Activated CD4-positive, alpha-beta memory T cell treated with anti-CD3 and anti-CD28 coated beads for 36 hours (primary cell): ENCODE measurements around the gene DHPS. TPM values are rescaled to one million over a fixed set of nuclear protein-coding genes. Genes with fewer than 3 reads are reported as not detected.
"Not testable (repeated sequence)": the region's sequence is repeated elsewhere in the genome, so short reads cannot be mapped to it uniquely, and the experiment has no call there.

Experiments
- CTCF ChIA-PET: fragments of 350-600 bp; sonication (Branson Sonifier 250); formaldehyde crosslinking; loops from one replicate; lab custom pipeline; 2021; ENCODE audit warnings: antibody characterized with exemption, inconsistent platforms; lab: Charles Lee
- POLR2A ChIA-PET: fragments of 350-600 bp; sonication (Branson Sonifier 250); formaldehyde crosslinking; loops from one replicate; lab custom pipeline; 2021; ENCODE audit warnings: antibody characterized with exemption; lab: Charles Lee
- DNase-seq: peaks from one replicate; pipeline ENCODE4 v3.0.0-alpha.2; 2020
- H3K27ac Mint-ChIP-seq: one replicate; pipeline ENCODE4 v1.8.0; 2021; ENCODE audit warnings: mixed read lengths
- H3K27me3 Mint-ChIP-seq: one replicate; pipeline ENCODE4 v1.8.0; 2021; ENCODE audit warnings: mixed read lengths
- H3K36me3 Mint-ChIP-seq: one replicate; pipeline ENCODE4 v1.8.0; 2021; ENCODE audit warnings: mixed read lengths
- H3K4me1 Mint-ChIP-seq: one replicate; pipeline ENCODE4 v1.8.0; 2021; ENCODE audit warnings: low read depth, mixed read lengths
- H3K4me3 Mint-ChIP-seq: one replicate; pipeline ENCODE4 v1.8.0; 2021; ENCODE audit warnings: mild to moderate bottlenecking, mixed read lengths
- H3K9me3 Mint-ChIP-seq: one replicate; pipeline ENCODE4 v1.8.0; 2021; ENCODE audit warnings: mixed read lengths
- intact Hi-C: fragments of 100-400 bp; cut with micrococcal nuclease; formaldehyde crosslinking; loops from one replicate; pipeline ENCODE4 v1.15.1; 2023
- total RNA-seq, 2 experiments: library from RNA; stranded (reverse); gene quantifications; one replicate each; pipeline ENCODE4 v1.2.3, GENCODE V29; 2021

Gene DHPS
- total RNA-seq: 100 to 1,000 TPM; 126 to 127 TPM

DNA sequence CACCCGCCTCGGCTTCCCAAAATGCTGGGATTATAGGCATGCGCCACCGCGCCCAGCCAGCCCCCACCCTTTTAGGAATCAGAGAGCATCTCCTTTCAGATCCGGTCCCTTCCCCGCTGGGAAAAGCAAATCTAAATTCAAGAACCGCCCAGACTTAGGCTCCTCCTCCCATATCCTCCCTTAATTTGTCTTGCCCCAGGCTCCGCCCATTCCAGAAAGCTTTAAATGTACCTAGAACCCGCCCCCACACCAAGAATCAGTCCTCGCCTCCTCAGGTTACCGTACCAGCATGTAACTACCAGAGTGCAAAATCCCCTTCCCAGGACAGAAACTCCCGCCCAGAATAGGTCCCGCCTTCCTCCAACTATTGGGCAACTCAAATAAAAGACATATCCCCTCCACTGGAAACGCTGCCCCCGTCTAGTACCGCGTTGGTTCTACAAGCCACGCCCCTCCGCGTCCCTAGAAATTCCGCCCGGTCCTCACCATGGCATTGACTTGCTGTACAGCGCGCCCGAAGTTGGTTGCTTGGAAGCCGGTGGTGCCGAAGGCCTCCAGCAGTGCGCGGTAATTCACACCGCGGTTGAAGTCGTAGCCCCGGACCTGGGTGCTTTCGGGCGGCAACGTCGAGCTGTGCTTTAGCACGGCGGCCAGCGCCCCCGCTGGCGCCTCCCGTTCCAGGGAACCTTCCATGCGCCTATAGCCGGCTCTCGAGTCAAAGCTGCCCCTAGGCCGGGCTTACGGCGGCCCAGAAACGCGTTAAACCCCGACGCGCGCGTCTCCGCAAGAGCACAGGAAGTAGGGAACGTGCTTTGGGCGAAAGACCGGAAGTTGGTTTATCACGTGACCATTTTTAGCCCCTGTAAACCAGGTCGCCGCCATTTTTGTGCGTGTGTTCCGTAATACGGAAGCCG is at the start of gene DHPS:
DHPS (minus strand) TSS at position 807 of the 914 bp plus-strand sequence; CDS start at position 693, 114 bp downstream.
- peak within 1 kb of the TSS; percentile 95 for H3K4me3 Mint-ChIP-seq
- H3K9me3 Mint-ChIP-seq: no peaks in the 10 kb centered on the region
- H3K27ac Mint-ChIP-seq: peak within 1 kb of the TSS; percentile 94
- ChIA-PET POLR2A (interaction anchor here (0.6 to 2.5 kb wide), 8 partner anchors 9 to 252 kb away, joined by 3 to 12 read pairs (median 4); partner anchors contain the start of genes FARSA, FBXW9, MAN2B1 and TNPO2), CTCF (interaction anchor here (0.7 to 1.9 kb wide), 6 partner anchors 10 to 117 kb away, joined by 3 to 9 read pairs (median 4); no protein-coding TSS in a partner anchor)
- intact Hi-C loops: loop anchor here (1.0 to 5.0 kb wide), 5 partner anchors 12 to 130 kb away; partner anchors contain the start of genes FBXW9, TNPO2, ZNF490 and ZNF564
- H3K36me3 Mint-ChIP-seq: peaks cover 23% of the 10 kb centered on the region
- DNase-seq: peak; percentile 95
- peaks cover 22% of the 10 kb centered on the region for H3K4me1 Mint-ChIP-seq
- no peaks in the 10 kb centered on the region for H3K27me3 Mint-ChIP-seq

DNA sequence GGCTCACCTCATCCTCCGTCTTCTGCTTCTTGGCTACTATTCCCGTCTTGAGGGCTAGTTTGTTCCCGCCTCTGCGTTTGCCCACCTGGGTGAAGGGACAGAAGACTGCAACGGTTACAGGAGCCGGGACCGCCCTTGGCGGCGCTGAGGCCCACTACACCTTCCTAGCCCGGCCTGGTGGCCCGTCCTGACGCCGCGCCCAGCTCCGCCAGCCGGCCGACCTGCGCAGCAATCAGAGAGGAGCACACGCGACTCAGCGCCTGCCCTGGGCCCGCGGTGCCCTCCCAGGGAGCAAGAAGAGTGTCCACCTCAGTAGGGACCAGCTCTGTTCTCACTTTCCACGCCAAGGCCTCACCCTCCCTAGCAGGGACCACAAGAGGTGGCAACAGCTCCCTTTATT is 49.7 kb upstream of the DHPS start:
- Mint-ChIP-seq H3K4me1 (peaks cover 35% of the 10 kb centered on the region), H3K27ac (no peak overlapping the region), H3K36me3 (peaks cover 46% of the 10 kb centered on the region), H3K9me3 (no peaks in the 10 kb centered on the region), H3K27me3 (no peaks in the 10 kb centered on the region), H3K4me3 (no peak overlapping the region)
- ChIA-PET POLR2A (interaction anchor here (1.1 kb wide), 1 partner anchor 9 kb away, joined by 6 read pairs; no protein-coding TSS in a partner anchor), CTCF (interaction anchor here (0.7 to 3.1 kb wide), 5 partner anchors 9 to 35 kb away, joined by 3 to 44 read pairs (median 5); partner anchors contain the start of gene TNPO2)
- intact Hi-C loops: no loop called here
- DNase-seq: no peak

DNA sequence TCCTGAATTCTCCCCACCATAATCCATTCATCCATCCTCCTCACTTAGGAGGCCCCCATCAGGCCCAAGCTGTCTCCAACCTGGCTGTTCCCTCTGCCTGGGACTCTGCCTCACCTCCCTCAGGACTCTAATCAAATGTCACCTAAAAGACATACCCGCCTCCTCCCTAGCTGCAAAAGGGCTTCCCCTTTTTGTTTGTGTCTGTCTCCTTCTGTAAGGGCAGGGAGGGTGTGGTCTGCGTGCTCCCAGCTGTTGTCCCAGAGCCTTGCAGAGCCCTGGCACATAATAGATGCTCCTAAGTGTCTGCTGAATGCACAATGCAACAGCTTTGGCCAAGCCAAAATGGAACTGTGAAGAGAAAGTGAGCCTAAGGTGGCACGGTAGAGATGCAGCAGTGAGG is 48.4 kb upstream of the DHPS start:
- Mint-ChIP-seq H3K36me3 (peaks cover 46% of the 10 kb centered on the region), H3K27me3 (no peaks in the 10 kb centered on the region), H3K9me3 (no peaks in the 10 kb centered on the region), H3K4me1 (peaks cover 32% of the 10 kb centered on the region), H3K4me3 (no peak overlapping the region), H3K27ac (no peak overlapping the region)
- ChIA-PET POLR2A (no interaction called here), CTCF (interaction anchor here (2.1 kb wide), 1 partner anchor 28 kb away, joined by 5 read pairs; no protein-coding TSS in a partner anchor)
- no peak for DNase-seq
- intact Hi-C loops: no loop called here

DNA sequence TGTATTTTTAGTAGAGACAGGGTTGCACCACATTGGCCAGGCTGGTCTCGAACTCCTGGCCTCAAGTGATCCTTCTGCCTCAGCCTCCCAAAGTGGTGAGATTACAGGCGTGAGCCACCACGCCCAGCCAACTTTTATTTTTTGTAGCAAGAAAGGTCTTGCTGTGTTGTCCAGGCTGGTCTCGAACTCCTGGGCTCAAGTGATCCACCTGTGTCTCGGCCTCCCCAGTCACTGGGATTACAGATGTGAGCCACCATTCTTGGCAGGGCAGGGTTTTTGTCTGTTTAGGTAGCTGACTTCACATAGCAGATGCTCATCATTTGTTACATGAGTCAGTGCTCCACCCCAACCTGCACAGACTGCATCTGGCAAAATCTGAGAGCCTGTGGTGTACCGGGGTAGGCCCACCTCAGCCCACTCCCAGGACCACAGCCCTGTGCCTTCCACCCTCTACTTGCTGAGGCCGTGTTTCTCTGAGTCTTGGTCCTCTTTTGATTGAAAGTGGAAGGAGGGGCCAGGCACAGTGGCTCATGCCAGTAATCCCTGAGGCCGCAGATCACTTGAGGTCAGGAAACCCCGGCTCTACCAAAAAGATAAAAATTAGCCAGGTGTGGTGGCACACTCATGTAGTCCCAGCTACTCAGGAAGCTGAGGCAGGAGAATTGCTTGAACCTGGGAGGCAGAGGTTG is 46.2 kb upstream of the DHPS start:
- Mint-ChIP-seq H3K36me3 (peaks cover 40% of the 10 kb centered on the region), H3K9me3 (no peaks in the 10 kb centered on the region), H3K27me3 (no peaks in the 10 kb centered on the region), H3K4me1 (peaks cover 30% of the 10 kb centered on the region), H3K4me3 (no peak overlapping the region), H3K27ac (no peak overlapping the region)
- ChIA-PET CTCF (interaction anchor here (2.1 kb wide), 1 partner anchor 30 kb away, joined by 5 read pairs; no protein-coding TSS in a partner anchor), POLR2A (no interaction called here)
- no peak for DNase-seq
- intact Hi-C loops: no loop called here

DNA sequence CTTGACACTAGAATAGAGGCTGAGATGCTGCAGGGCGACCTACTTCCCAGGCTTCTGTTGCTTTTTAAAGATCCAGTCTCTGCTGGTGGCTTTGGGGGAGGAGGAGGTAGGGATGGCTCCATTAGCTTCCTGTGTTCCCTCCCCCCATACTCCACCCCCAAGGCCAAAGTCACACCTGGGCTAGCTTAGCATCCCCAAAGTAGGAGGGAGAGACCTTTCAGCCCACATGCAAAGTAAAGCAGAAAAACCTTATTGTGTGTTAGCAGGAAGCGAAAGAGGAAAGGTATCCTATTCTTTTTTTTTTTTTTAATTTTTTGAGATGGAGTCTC is 45.3 kb upstream of the DHPS start:
- no peaks in the 10 kb centered on the region for H3K27me3 Mint-ChIP-seq
- H3K4me3 Mint-ChIP-seq: no peak overlapping the region
- no peak overlapping the region for H3K27ac Mint-ChIP-seq
- no peaks in the 10 kb centered on the region for H3K9me3 Mint-ChIP-seq
- peaks cover 22% of the 10 kb centered on the region for H3K4me1 Mint-ChIP-seq
- intact Hi-C loops: no loop called here
- ChIA-PET POLR2A (interaction anchor here (0.6 kb wide), 1 partner anchor 35 kb away, joined by 5 read pairs; no protein-coding TSS in a partner anchor), CTCF (interaction anchor here (1.1 kb wide), 1 partner anchor 33 kb away, joined by 3 read pairs; no protein-coding TSS in a partner anchor)
- H3K36me3 Mint-ChIP-seq: peaks cover 39% of the 10 kb centered on the region
- no peak for DNase-seq

DNA sequence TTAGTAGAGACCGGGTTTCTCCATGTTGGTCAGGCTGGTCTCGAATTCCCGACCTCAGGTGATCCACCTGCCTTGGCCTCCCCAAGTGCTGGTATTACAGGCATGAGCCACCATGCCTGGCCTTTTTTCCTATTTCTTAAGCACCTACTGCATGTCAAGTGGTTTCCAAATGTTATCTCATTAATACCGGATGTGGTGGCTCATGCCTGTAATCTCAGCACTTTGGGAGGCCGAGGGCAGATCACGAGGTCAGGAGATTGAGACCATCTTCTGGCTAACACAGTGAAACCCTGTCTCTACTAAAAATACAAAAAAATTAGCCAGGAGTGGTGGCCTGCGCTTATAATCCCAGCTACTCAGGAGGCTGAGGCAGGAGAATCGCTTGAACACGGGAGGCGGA is 43.9 kb upstream of the DHPS start:
- H3K4me3 Mint-ChIP-seq, POLR2A ChIA-PET, H3K27ac Mint-ChIP-seq, intact Hi-C loops, DNase-seq, H3K9me3 Mint-ChIP-seq, H3K27me3 Mint-ChIP-seq: not testable (repeated sequence)
- Mint-ChIP-seq H3K36me3 (peaks cover 43% of the 10 kb centered on the region), H3K4me1 (peaks cover 22% of the 10 kb centered on the region)
- CTCF ChIA-PET: interaction anchor here (0.8 kb wide), 1 partner anchor 38 kb away, joined by 3 read pairs; no protein-coding TSS in a partner anchor

DNA sequence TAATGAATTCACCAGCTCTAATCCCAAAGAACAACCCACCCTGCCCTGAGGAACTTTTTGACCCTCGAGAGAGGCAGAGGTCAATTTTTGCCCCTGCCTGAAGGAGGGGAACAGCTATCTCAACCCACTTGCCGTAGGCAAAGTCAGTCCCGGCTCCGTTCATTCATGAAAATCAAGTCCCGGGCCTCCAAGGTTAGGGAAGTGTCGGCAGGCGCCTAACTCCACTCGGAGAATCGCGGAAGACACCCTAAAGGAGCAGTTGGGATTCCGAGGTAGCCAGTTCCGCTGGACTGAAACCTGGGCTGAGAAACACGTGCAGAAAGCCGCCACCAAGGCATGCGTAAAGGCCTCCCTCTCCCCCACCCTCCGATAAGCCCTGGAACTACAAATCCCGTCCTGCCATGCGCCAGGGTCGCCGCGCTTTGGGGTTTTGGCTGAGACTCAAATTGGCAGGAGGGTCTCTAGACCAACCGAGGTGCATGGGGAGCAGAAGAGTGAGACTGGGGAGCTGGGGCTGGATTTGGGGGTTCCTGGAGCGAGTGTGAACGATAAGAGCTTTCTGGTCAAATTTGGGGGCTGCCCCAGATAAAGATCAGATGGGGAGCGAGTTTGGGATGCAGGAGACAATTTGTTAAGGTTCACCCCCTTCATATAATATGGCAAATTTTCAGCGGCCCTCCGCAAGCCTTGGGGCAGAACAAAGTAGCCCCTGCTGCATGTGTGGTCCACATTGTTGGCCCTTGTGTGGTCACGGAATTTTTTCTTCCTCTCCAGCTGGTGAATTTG is 42.2 kb upstream of the DHPS start, which contains the start of gene TNPO2:
TNPO2 (minus strand) TSS at position 292 of the 786 bp plus-strand sequence. CDS start 2,955 bp downstream, outside the sequence.
- Mint-ChIP-seq H3K4me1 (peaks cover 24% of the 10 kb centered on the region), H3K27me3 (no peaks in the 10 kb centered on the region), H3K9me3 (no peaks in the 10 kb centered on the region), H3K27ac (peak within 1 kb of the TSS; percentile 95), H3K36me3 (peaks cover 39% of the 10 kb centered on the region), H3K4me3 (peak within 1 kb of the TSS; percentile 92)
- ChIA-PET CTCF (interaction anchor here (0.7 to 4.8 kb wide), 12 partner anchors 9 to 161 kb away, joined by 3 to 44 read pairs (median 6); partner anchors contain the start of genes JUNB and TRIR), POLR2A (interaction anchor here (0.5 to 3.8 kb wide), 12 partner anchors 8 to 217 kb away, joined by 3 to 73 read pairs (median 6); partner anchors contain the start of genes DHPS, FARSA, FBXW9 and GET3)
- peak; percentile 82 for DNase-seq
- intact Hi-C loops: loop anchor here (1.0 to 5.0 kb wide), 5 partner anchors 9 to 213 kb away; partner anchors contain the start of genes CALR, DHPS, FBXW9 and JUNB

DNA sequence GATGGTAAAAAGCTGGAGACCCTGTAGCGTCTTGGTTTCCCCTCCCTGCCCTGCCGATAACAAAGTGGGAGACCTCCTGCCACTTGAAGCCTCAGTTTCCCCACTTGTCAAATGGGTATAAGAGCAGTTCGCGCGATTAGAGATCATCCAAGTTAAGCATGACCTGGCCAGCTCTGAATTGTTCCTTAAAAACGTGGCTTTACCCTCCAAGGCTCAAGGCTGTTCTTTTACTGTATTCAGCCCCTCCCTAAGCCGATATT is 41.6 kb upstream of the DHPS start:
- ChIA-PET CTCF (interaction anchor here (0.5 to 4.8 kb wide), 14 partner anchors 10 to 290 kb away, joined by 3 to 44 read pairs (median 4); partner anchors contain the start of genes JUNB and TRIR), POLR2A (interaction anchor here (0.8 to 3.8 kb wide), 11 partner anchors 8 to 210 kb away, joined by 3 to 73 read pairs (median 6); partner anchors contain the start of genes DHPS, FARSA, FBXW9 and GET3)
- H3K27ac Mint-ChIP-seq: peak overlapping the region; percentile 95
- H3K4me1 Mint-ChIP-seq: peaks cover 28% of the 10 kb centered on the region
- intact Hi-C loops: loop anchor here (1.0 to 5.0 kb wide), 5 partner anchors 10 to 214 kb away; partner anchors contain the start of genes CALR, DHPS, FBXW9 and JUNB
- no peaks in the 10 kb centered on the region for H3K9me3 Mint-ChIP-seq
- H3K27me3 Mint-ChIP-seq: no peaks in the 10 kb centered on the region
- H3K36me3 Mint-ChIP-seq: peaks cover 43% of the 10 kb centered on the region
- DNase-seq: no peak
- peak overlapping the region; percentile 92 for H3K4me3 Mint-ChIP-seq

DNA sequence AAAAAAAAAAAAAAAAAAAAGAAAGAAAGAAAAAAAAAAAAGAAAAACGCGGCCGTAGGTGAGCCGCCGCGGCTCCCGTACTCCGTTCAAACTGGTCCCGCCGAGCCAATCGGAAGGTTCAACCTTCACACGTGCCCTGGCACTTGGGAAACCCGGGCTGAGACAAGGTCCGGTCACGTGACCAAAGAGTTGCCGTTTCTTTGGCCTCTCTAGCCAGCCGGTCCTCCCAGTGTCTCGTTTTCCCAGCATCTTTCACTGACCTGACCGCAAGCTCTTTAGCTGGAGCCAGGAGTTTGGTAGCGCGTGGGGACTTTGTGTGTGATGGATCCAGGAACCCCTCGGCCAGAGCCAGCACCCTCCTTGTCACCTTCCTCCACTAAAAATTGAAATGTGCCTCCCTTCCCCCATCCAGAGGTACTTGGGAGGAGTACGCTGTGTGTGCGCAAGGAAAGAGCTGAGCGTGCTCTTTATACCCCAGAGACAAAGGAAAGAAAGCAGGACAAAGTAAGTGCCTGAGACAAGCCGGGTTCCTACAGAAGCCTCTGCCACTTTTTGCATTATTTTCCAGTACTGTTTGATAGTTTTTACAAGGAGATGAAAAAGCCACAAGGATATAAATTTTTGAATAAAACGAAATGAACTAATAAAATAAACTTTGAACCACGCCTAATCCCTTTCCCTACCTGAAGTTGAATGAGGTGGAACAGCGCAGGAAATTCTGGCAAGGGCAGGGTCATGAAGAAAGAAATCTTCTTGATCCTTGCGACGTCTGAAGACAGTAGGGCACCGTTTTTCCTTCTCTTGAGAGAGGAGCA is 41.1 kb upstream of the DHPS start:
- ChIA-PET CTCF (interaction anchor here (0.5 to 4.8 kb wide), 16 partner anchors 10 to 290 kb away, joined by 3 to 44 read pairs (median 4); partner anchors contain the start of genes JUNB and TRIR), POLR2A (interaction anchor here (0.6 to 3.8 kb wide), 13 partner anchors 9 to 210 kb away, joined by 3 to 73 read pairs (median 6); partner anchors contain the start of genes DHPS, FARSA, FBXW9 and GET3)
- no peaks in the 10 kb centered on the region for H3K27me3 Mint-ChIP-seq
- peaks cover 28% of the 10 kb centered on the region for H3K4me1 Mint-ChIP-seq
- H3K36me3 Mint-ChIP-seq: peaks cover 39% of the 10 kb centered on the region
- DNase-seq: peak; percentile 96
- H3K27ac Mint-ChIP-seq: peak overlapping the region; percentile 95
- H3K9me3 Mint-ChIP-seq: no peaks in the 10 kb centered on the region
- H3K4me3 Mint-ChIP-seq: peak overlapping the region; percentile 92
- intact Hi-C loops: loop anchor here (1.0 to 5.0 kb wide), 6 partner anchors 11 to 215 kb away; partner anchors contain the start of genes CALR, DHPS, FBXW9 and GET3
